T-helper 1 cell (primary cell): ENCODE data around the gene IMPA2.
"Not testable (repeated sequence)": the region's sequence is repeated elsewhere in the genome, so short reads cannot be mapped to it uniquely, and the experiment has no call there.

Source experiments
- DNase-seq, 5 donors: peaks; one replicate each; pipeline ENCODE4 v3.0.0-alpha.2; 2012 to 2020

IMPA2 gene

GRCh38 chr18:11963991-11964484 lies 17.3 kb upstream of the IMPA2 start:
- DNase-seq, result no peak

GRCh38 chr18:11969904-11970835 lies 11.1 kb upstream of the IMPA2 start:
- no peak for DNase-seq

- not testable (repeated sequence) for DNase-seq
Measured at GRCh38 chr18:11970836-11971226, 10.5 kb upstream of the IMPA2 start.

- DNase-seq, result no peak
Measured at GRCh38 chr18:11972371-11973174, 8.7 kb upstream of the IMPA2 start.

GRCh38 chr18:11974741-11975325 lies 6.5 kb upstream of the IMPA2 start:
- DNase-seq, result no peak

- no peak for DNase-seq
Measured at GRCh38 chr18:11975723-11976122, 5.6 kb upstream of the IMPA2 start.

GRCh38 chr18:11976315-11977152 lies 4.8 kb upstream of the IMPA2 start:
- DNase-seq, result no peak

GRCh38 chr18:11977153-11977466 lies 4.2 kb upstream of the IMPA2 start:
- DNase-seq, result no peak

- DNase-seq, result no peak
Measured at GRCh38 chr18:11978956-11979355, 2.4 kb upstream of the IMPA2 start.

- DNase-seq, result peak in 1 of 5 donors; percentile 11
Measured at GRCh38 chr18:11980163-11980493, 1.2 kb upstream of the IMPA2 start.

- peak; percentile 89 to 99 (median 91) for DNase-seq
Measured at GRCh38 chr18:11980494-11981191, 664 bp upstream of the IMPA2 start.

GRCh38 chr18:11981543-11982366 lies 448 bp downstream of the IMPA2 start:
- DNase-seq, result peak in 2 of 5 donors; percentile 2 to 20

GRCh38 chr18:11982981-11983380 lies 1.7 kb downstream of the IMPA2 start:
- no peak for DNase-seq

GRCh38 chr18:11983592-11983991 lies 2.3 kb downstream of the IMPA2 start:
- no peak for DNase-seq

GRCh38 chr18:11984091-11984490 lies 2.8 kb downstream of the IMPA2 start:
- DNase-seq, result no peak

- no peak for DNase-seq
Measured at GRCh38 chr18:11985586-11985985, 4.3 kb downstream of the IMPA2 start.

GRCh38 chr18:11986061-11986460 lies 4.8 kb downstream of the IMPA2 start:
- no peak for DNase-seq

- no peak for DNase-seq
Measured at GRCh38 chr18:11987527-11987926, 6.2 kb downstream of the IMPA2 start.

GRCh38 chr18:11989174-11989573 lies 7.9 kb downstream of the IMPA2 start:
- DNase-seq, result no peak

- no peak for DNase-seq
Measured at GRCh38 chr18:11989966-11990380, 8.7 kb downstream of the IMPA2 start.

- DNase-seq, result no peak
Measured at GRCh38 chr18:11990539-11990938, 9.2 kb downstream of the IMPA2 start.
